HCT116 (cell line): ENCODE measurements around the gene F11R. TPM values are rescaled to one million over a fixed set of nuclear protein-coding genes. Genes with fewer than 3 reads are reported as not detected.

Experiments
- ATAC-seq: fragments of 200-7000 bp; cut with Tn5 transposase; 2 replicates; pipeline ENCODE4 v1.9.1; 2020; ENCODE audit warnings: mild to moderate bottlenecking, moderate library complexity
- BruUV-seq: library from RNA; stranded (reverse); fragments of 400-500 nt; replicated peaks from 2 replicates; lab custom pipeline; 2021; lab: Mats Ljungman, UMichigan
- CTCF ChIA-PET: fragments of 300-600 bp; sonication (Branson Sonifier 250); formaldehyde crosslinking; loops from one replicate; lab custom pipeline; 2021; ENCODE audit warnings: antibody characterized with exemption; lab: Charles Lee
- POLR2A ChIA-PET: fragments of 300-600, 350-600 bp; sonication (Branson Sonifier 250); formaldehyde crosslinking; loops from one replicate; lab custom pipeline; 2021; ENCODE audit warnings: antibody characterized with exemption; lab: Charles Lee
- RAD21 ChIA-PET, 2 experiments: fragments of 300-600 bp; sonication (Branson Sonifier 250); formaldehyde crosslinking; loops; one replicate each; lab custom pipeline; 2023; ENCODE audit warnings: low total read pairs in 2 of 2; ENCODE audit not compliant: uncharacterized antibody in 2 of 2, unreplicated experiment in 2 of 2, low non-redundant PET in 1 of 2; lab: Charles Lee
- DNase-seq: peaks from one replicate; pipeline ENCODE4 v3.0.0-alpha.2; 2010; ENCODE audit warnings: low read depth, low spot score
- H2AFZ ChIP-seq: fragments of 200-600 bp; shearing (Covaris generic), sonication (generic); 2 replicates; pipeline ENCODE4 v1.6.1; 2017; ENCODE audit warnings: low read depth, mixed run types, mixed read lengths, antibody characterized with exemption, low read length; ENCODE audit not compliant: poor library complexity, severe bottlenecking
- H3K27ac ChIP-seq: 2 replicates; pipeline ENCODE4 v1.5.1; 2012; ENCODE audit warnings: low read depth, low read length
- H3K27me3 ChIP-seq: fragments of 200-600 bp; sonication (generic); 2 replicates; pipeline ENCODE4 v1.6.1; 2016; ENCODE audit warnings: mixed run types, low read length, mixed read lengths; ENCODE audit not compliant: insufficient read depth
- H3K36me3 ChIP-seq, 2 experiments: fragments of 200-500 bp in 1 of 2; fragments of 200-600 bp in 1 of 2; sonication (Bioruptor generic) in 1 of 2; sonication (generic) in 1 of 2; 2 replicates each; pipeline versions ENCODE4 v1.5.1 to v1.6.1; 2014 to 2016; ENCODE audit warnings: low read length in 2 of 2, inconsistent platforms in 1 of 2, mixed read lengths in 1 of 2, mixed run types in 1 of 2; ENCODE audit not compliant: insufficient read depth in 2 of 2, control insufficient read depth in 1 of 2
- H3K4me1 ChIP-seq, 2 experiments: fragments of 200-600 bp in 1 of 2; sonication (generic) in 1 of 2; 2 replicates each; pipeline versions ENCODE4 v1.5.1 to v1.6.1; 2012 to 2017; ENCODE audit warnings: low read length in 2 of 2, inconsistent platforms in 1 of 2, mild to moderate bottlenecking in 1 of 2, mixed read lengths in 1 of 2, mixed run types in 1 of 2, moderate library complexity in 1 of 2; ENCODE audit not compliant: insufficient read depth in 2 of 2, control insufficient read depth in 1 of 2
- H3K4me2 ChIP-seq: fragments of 200-600 bp; sonication (generic); 2 replicates; pipeline ENCODE4 v1.6.1; 2017; ENCODE audit warnings: mixed run types, low read length, mixed read lengths
- H3K4me3 ChIP-seq, 2 experiments: fragments of 200-600 bp in 1 of 2; sonication (generic) in 1 of 2; replicated peaks in 1 of 2; 2 replicates each; pipeline ENCODE4 v1.5.1; 2011 to 2016; ENCODE audit warnings: low read length in 2 of 2, control low read depth in 1 of 2, low read depth in 1 of 2, mild to moderate bottlenecking in 1 of 2, mixed read lengths in 1 of 2, mixed run types in 1 of 2
- H3K79me2 ChIP-seq: fragments of 200-600 bp; sonication (generic); 2 replicates; pipeline ENCODE4 v1.6.1; 2017; ENCODE audit warnings: mild to moderate bottlenecking, mixed run types, low read length, moderate library complexity, mixed read lengths; ENCODE audit not compliant: insufficient read depth
- H3K9ac ChIP-seq: fragments of 200-600 bp; sonication (generic); 2 replicates; pipeline ENCODE4 v1.6.1; 2016; ENCODE audit warnings: low read length, mixed read lengths
- H3K9me2 ChIP-seq: fragments of 200-600 bp; sonication (generic), shearing (Covaris generic); 2 replicates; pipeline ENCODE4 v1.6.1; 2017; ENCODE audit warnings: mixed run types, mild to moderate bottlenecking, moderate library complexity; ENCODE audit not compliant: insufficient read depth
- H3K9me3 ChIP-seq, 2 experiments: fragments of 200-500 bp in 1 of 2; fragments of 200-600 bp in 1 of 2; sonication (Bioruptor generic) in 1 of 2; sonication (generic) in 1 of 2; 2 replicates each; pipeline ENCODE4 v1.6.1; 2014 to 2017; ENCODE audit warnings: low read length in 2 of 2, mixed read lengths in 2 of 2, inconsistent platforms in 1 of 2, low read depth in 1 of 2, mild to moderate bottlenecking in 1 of 2, mixed run types in 1 of 2, moderate library complexity in 1 of 2; ENCODE audit not compliant: control insufficient read depth in 1 of 2, insufficient read depth in 1 of 2
- H4K20me1 ChIP-seq: fragments of 200-600 bp; sonication (generic), shearing (Covaris generic); 2 replicates; pipeline ENCODE4 v1.6.1; 2017; ENCODE audit warnings: mixed run types, mild to moderate bottlenecking, moderate library complexity; ENCODE audit not compliant: insufficient read depth
- CBX3 ChIP-seq: IDR thresholded peaks from 2 replicates; pipeline ENCODE4 v1.6.1; 2012; ENCODE audit warnings: low read depth
- CEBPB ChIP-seq: IDR thresholded peaks from 2 replicates; pipeline ENCODE4 v1.6.1; 2012; ENCODE audit warnings: low read depth
- ELF1 ChIP-seq: IDR thresholded peaks from 2 replicates; pipeline ENCODE4 v1.6.1; 2012; ENCODE audit warnings: low read depth, borderline replicate concordance
- EZH2phosphoT487 ChIP-seq: fragments of 200-600 bp; IDR thresholded peaks from 2 replicates; pipeline ENCODE4 v1.6.1; 2018; ENCODE audit warnings: antibody characterized with exemption, borderline replicate concordance
- JUND ChIP-seq: IDR thresholded peaks from 2 replicates; pipeline ENCODE4 v1.6.1; 2012
- RAD21 ChIP-seq: IDR thresholded peaks from 2 replicates; pipeline ENCODE4 v1.6.1; 2012; ENCODE audit warnings: low read depth, mild to moderate bottlenecking
- SP1 ChIP-seq: IDR thresholded peaks from 2 replicates; pipeline ENCODE4 v1.6.1; 2012; ENCODE audit warnings: low read depth
- SRF ChIP-seq: IDR thresholded peaks from 2 replicates; pipeline ENCODE4 v1.6.1; 2012; ENCODE audit warnings: low read depth
- YY1 ChIP-seq: IDR thresholded peaks from 2 replicates; pipeline ENCODE4 v1.6.1; 2011; ENCODE audit warnings: low read length, low read depth, moderate library complexity, mild to moderate bottlenecking; ENCODE audit not compliant: insufficient replicate concordance; ENCODE audit errors: extremely low read depth
- intact Hi-C: fragments of 100-400 bp; cut with micrococcal nuclease; formaldehyde crosslinking; loops from 2 replicates; pipeline ENCODE4 v1.10.0; 2022
- total RNA-seq: library from RNA; stranded (reverse); gene quantifications from one replicate; pipeline ENCODE4 v1.2.1, GENCODE V29; 2021; ENCODE audit not compliant: unreplicated experiment
- TF ChIP-seq, protein P1 (sequence below): IDR thresholded peaks from 2 replicates; pipeline ENCODE4 v1.6.1; 2012
- TF ChIP-seq, protein P2 (sequence below): IDR thresholded peaks from 2 replicates; pipeline ENCODE4 v1.6.1; 2011; ENCODE audit warnings: mild to moderate bottlenecking, low read length, moderate library complexity; ENCODE audit not compliant: insufficient replicate concordance; ENCODE audit errors: extremely low read depth
- TF ChIP-seq, protein P3 (sequence below), 3 experiments: fragments of 200-600 bp in 1 of 3; sonication (generic) in 1 of 3; IDR thresholded peaks in 2 of 3; conservative IDR thresholded peaks in 1 of 3; 2 replicates each; pipeline ENCODE4 v1.5.1; 2012 to 2017; ENCODE audit warnings: low read depth in 2 of 3, low read length in 2 of 3, antibody characterized with exemption in 1 of 3, borderline replicate concordance in 1 of 3, control low read depth in 1 of 3, mild to moderate bottlenecking in 1 of 3, mixed read lengths in 1 of 3, mixed run types in 1 of 3, moderate library complexity in 1 of 3; ENCODE audit not compliant: insufficient read depth in 1 of 3

Gene F11R
- total RNA-seq, 1 experiment from 2014 or later: 86.7 TPM

DNA sequence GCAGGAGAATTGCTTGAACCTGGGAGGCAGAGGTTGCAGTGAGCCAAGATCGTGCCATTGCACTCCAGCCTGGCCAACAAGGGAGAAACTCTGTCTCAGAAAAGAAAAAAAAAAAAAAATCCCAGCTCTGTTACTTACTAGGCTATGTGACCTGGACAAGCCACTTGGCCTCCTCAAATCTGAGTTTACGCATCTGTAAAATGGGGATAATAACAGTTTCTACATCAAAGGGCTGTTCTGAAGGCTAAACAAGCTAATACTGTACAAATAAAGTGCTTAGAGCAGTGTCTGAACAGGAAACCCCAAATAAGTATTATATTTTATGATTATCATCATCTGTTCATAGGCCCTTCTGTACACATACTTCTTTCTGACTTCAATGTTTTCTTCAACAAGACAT lies 13.6 kb downstream of the F11R start:
- Histone ChIP-seq H3K9me3 (no peaks in the 10 kb centered on the region), H3K4me2 (no peak overlapping the region), H3K27ac (no peak overlapping the region), H2AFZ (no peak overlapping the region), H4K20me1 (peaks cover 6% of the 10 kb centered on the region), H3K36me3 (no peaks in the 10 kb centered on the region), H3K4me3 (no peak overlapping the region)
- POLR2A ChIA-PET: interaction anchor here (1.9 kb wide), 1 partner anchor 14 kb away, joined by 7 read pairs; the partner anchor contains the start of gene F11R
- TF ChIP-seq EZH2phosphoT487 (no peak), CEBPB (no peak), ELF1 (no peak), SP1 (no peak), YY1 (no peak), JUND (no peak), SRF (no peak), RAD21 (no peak), CBX3 (no peak)
- TF ChIP-seq, protein P1, sequence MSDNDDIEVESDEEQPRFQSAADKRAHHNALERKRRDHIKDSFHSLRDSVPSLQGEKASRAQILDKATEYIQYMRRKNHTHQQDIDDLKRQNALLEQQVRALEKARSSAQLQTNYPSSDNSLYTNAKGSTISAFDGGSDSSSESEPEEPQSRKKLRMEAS: no peak
- TF ChIP-seq, protein P2, sequence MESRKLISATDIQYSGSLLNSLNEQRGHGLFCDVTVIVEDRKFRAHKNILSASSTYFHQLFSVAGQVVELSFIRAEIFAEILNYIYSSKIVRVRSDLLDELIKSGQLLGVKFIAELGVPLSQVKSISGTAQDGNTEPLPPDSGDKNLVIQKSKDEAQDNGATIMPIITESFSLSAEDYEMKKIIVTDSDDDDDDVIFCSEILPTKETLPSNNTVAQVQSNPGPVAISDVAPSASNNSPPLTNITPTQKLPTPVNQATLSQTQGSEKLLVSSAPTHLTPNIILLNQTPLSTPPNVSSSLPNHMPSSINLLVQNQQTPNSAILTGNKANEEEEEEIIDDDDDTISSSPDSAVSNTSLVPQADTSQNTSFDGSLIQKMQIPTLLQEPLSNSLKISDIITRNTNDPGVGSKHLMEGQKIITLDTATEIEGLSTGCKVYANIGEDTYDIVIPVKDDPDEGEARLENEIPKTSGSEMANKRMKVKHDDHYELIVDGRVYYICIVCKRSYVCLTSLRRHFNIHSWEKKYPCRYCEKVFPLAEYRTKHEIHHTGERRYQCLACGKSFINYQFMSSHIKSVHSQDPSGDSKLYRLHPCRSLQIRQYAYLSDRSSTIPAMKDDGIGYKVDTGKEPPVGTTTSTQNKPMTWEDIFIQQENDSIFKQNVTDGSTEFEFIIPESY: no peak
- TF ChIP-seq, protein P3, sequence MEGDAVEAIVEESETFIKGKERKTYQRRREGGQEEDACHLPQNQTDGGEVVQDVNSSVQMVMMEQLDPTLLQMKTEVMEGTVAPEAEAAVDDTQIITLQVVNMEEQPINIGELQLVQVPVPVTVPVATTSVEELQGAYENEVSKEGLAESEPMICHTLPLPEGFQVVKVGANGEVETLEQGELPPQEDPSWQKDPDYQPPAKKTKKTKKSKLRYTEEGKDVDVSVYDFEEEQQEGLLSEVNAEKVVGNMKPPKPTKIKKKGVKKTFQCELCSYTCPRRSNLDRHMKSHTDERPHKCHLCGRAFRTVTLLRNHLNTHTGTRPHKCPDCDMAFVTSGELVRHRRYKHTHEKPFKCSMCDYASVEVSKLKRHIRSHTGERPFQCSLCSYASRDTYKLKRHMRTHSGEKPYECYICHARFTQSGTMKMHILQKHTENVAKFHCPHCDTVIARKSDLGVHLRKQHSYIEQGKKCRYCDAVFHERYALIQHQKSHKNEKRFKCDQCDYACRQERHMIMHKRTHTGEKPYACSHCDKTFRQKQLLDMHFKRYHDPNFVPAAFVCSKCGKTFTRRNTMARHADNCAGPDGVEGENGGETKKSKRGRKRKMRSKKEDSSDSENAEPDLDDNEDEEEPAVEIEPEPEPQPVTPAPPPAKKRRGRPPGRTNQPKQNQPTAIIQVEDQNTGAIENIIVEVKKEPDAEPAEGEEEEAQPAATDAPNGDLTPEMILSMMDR (IDR thresholded peaks at IDR 0.05 in 2 of 3, conservative IDR thresholded peaks at IDR 0.05 in 1 of 3; ENCODE audit: borderline replicate concordance in 1 of 3, insufficient read depth in 1 of 3, low read depth in 2 of 3, low read length in 2 of 3): no peak
- TF ChIP-seq, all 23 proteins: peak for 0
- no peaks in the 10 kb centered on the region for H3K27me3 ChIP-seq
- intact Hi-C loops: no loop called here
- RAD21 ChIA-PET: no interaction called here
- no peak for ATAC-seq
- H3K4me1 ChIP-seq: no peaks in the 10 kb centered on the region; a peak in 1 of 4 replicates
- CTCF ChIA-PET: interaction anchor here (0.7 kb wide), 1 partner anchor 283 kb away, joined by 3 read pairs; no protein-coding TSS in a partner anchor
- H3K9ac ChIP-seq: no peak overlapping the region
- BruUV-seq: no TSS peak
- H3K9me2 ChIP-seq: no peaks in the 10 kb centered on the region
- H3K79me2 ChIP-seq: peaks cover 93% of the 10 kb centered on the region
- DNase-seq: no peak
